K562 (cell line): ENCODE results near the gene SMIM29. TPM values are rescaled to one million over a fixed set of nuclear protein-coding genes. Genes with fewer than 3 reads are reported as not detected.
A peak's percentile ranks its signal among the peaks of the same experiment; 100 is the strongest.

ENCODE experiments used
- BRCA1 ChIP-seq, 2 experiments: fragments of 450-650 bp in 1 of 2; sonication (generic) in 1 of 2; formaldehyde crosslinking in 1 of 2; IDR thresholded peaks; 2 replicates each; pipeline versions ENCODE4 v1.5.0 to v1.6.1; 2017 to 2020; ENCODE audit warnings: mild to moderate bottlenecking in 1 of 2, missing genetic modification reagents in 1 of 2
- CBFA2T2 ChIP-seq: fragments of 450-650 bp; conservative IDR thresholded peaks from 2 replicates; pipeline ENCODE4 v1.6.1; 2017; ENCODE audit warnings: mild to moderate bottlenecking
- CCAR2 ChIP-seq: fragments of 200-400 bp; formaldehyde crosslinking; IDR thresholded peaks from 2 replicates; pipeline ENCODE4 v1.6.1; 2017; ENCODE audit warnings: mild to moderate bottlenecking, low read depth, low read length
- CEBPG ChIP-seq, 3 experiments: fragments of 200-800 bp in 1 of 3; sonication (Bioruptor generic) in 1 of 3; sonication (generic) in 1 of 3; formaldehyde crosslinking in 1 of 3; IDR thresholded peaks in 2 of 3; conservative IDR thresholded peaks in 1 of 3; 2 replicates each; pipeline versions ENCODE4 v1.6.1 to v1.8.0; 2016 to 2022; ENCODE audit warnings: missing compliant biosample characterization in 2 of 3, missing genetic modification characterization in 2 of 3, mild to moderate bottlenecking in 1 of 3, missing genetic modification reagents in 1 of 3
- DMBX1 ChIP-seq: fragments of 250-450 bp; sonication (Bioruptor Pico); IDR thresholded peaks from 2 replicates; pipeline ENCODE4 v1.8.0; 2022; ENCODE audit warnings: inconsistent platforms, mild to moderate bottlenecking, moderate library complexity, borderline replicate concordance
- FOXK1 ChIP-seq: sonication (generic); formaldehyde crosslinking; IDR thresholded peaks from 2 replicates; pipeline ENCODE4 v1.8.0; 2022; ENCODE audit warnings: missing genetic modification reagents, mild to moderate bottlenecking, borderline replicate concordance
- GTF2E2 ChIP-seq: fragments of 200-800 bp; sonication (Bioruptor generic); IDR thresholded peaks from 2 replicates; pipeline ENCODE4 v1.6.1; 2016; ENCODE audit warnings: missing genetic modification characterization, missing compliant biosample characterization
- LEF1 ChIP-seq: fragments of 450-650 bp; IDR thresholded peaks from 2 replicates; pipeline ENCODE4 v1.6.1; 2016; ENCODE audit warnings: mild to moderate bottlenecking
- MITF ChIP-seq: IDR thresholded peaks from 2 replicates; pipeline ENCODE4 v1.6.1; 2014; ENCODE audit warnings: antibody characterized with exemption
- MYC ChIP-seq, 2 experiments: fragments of 250-450 bp in 1 of 2; sonication (Bioruptor Pico) in 1 of 2; IDR thresholded peaks; 2 replicates each; pipeline versions ENCODE4 v1.5.1 to v1.6.1; 2012 to 2021; ENCODE audit warnings: low read depth in 2 of 2, borderline replicate concordance in 1 of 2, improper control_type of control experiment in 1 of 2, low read length in 1 of 2, mild to moderate bottlenecking in 1 of 2, moderate library complexity in 1 of 2
- NFIX ChIP-seq: fragments of 250-450 bp; sonication (Bioruptor Pico); IDR thresholded peaks from 2 replicates; pipeline ENCODE4 v1.4.0; 2020; ENCODE audit warnings: low read depth, mild to moderate bottlenecking, moderate library complexity
- NRF1 ChIP-seq, 2 experiments: fragments of 450-650 bp; IDR thresholded peaks in 1 of 2; conservative IDR thresholded peaks in 1 of 2; 2 replicates each; pipeline ENCODE4 v1.6.1; 2014; ENCODE audit warnings: mild to moderate bottlenecking in 2 of 2
- OTX1 ChIP-seq: fragments of 450-650 bp; formaldehyde crosslinking; IDR thresholded peaks from 2 replicates; pipeline ENCODE4 v1.4.0; 2022; ENCODE audit warnings: mild to moderate bottlenecking
- POLR2A ChIP-seq: fragments of 450-650 bp; conservative IDR thresholded peaks from 2 replicates; pipeline ENCODE4 v1.6.1; 2016
- SAFB ChIP-seq: fragments of 200-400 bp; formaldehyde crosslinking; IDR thresholded peaks from 2 replicates; pipeline ENCODE4 v1.6.1; 2017; ENCODE audit warnings: low read depth, low read length, borderline replicate concordance
- STAT5A ChIP-seq: IDR thresholded peaks from 2 replicates; pipeline ENCODE4 v1.6.1; 2012; ENCODE audit warnings: low read length, inconsistent platforms, borderline replicate concordance
- TBL1XR1 ChIP-seq, 2 experiments: IDR thresholded peaks; 2 replicates each; pipeline ENCODE4 v1.6.1; 2012; ENCODE audit warnings: improper control_type of control experiment in 2 of 2, low read length in 2 of 2, mild to moderate bottlenecking in 1 of 2
- ZFP36 ChIP-seq: fragments of 150-350 bp; IDR thresholded peaks from 2 replicates; pipeline ENCODE4 v1.6.1; 2018; ENCODE audit warnings: low read length, low read depth; ENCODE audit not compliant: partially characterized antibody
- ZNF551 ChIP-seq: fragments of 250-450 bp; sonication (Bioruptor Pico); IDR thresholded peaks from 2 replicates; pipeline ENCODE4 v1.5.0; 2021; ENCODE audit warnings: mild to moderate bottlenecking, moderate library complexity
- ZNF583 ChIP-seq: fragments of 250-450 bp; sonication (Bioruptor Pico); IDR thresholded peaks from 2 replicates; pipeline ENCODE4 v1.4.0; 2020
- ZNF707 ChIP-seq: fragments of 250-450 bp; sonication (Bioruptor Pico); conservative IDR thresholded peaks from 2 replicates; pipeline ENCODE4 v1.8.0; 2022; ENCODE audit warnings: inconsistent platforms, mild to moderate bottlenecking, moderate library complexity
- polyA plus RNA-seq, 8 experiments: library from polyadenylated mRNA; depleted of rRNA in 4 of 8; stranded (reverse) in 5 of 8; unstranded in 3 of 8; fragments of >200 nt; fragmentation: Nextera tagmentation in 2 of 8; fragmentation: Illumina TruSeq in 1 of 8; extraction: Ambion mirVana in 2 of 8; extraction: Trizol in 1 of 8; gene quantifications; 2 replicates each; pipeline versions ENCODE4 v1.2.1 to v1.2.3, GENCODE V29; 2011 to 2014; ENCODE audit warnings: inconsistent platforms in 1 of 8, missing spikeins in 1 of 8
- total RNA-seq, 7 experiments: library from RNA; depleted of rRNA in 6 of 7; stranded (reverse); fragments of >200 nt in 6 of 7; fragmentation: Illumina TruSeq in 2 of 7; extraction: Trizol in 2 of 7; gene quantifications; 2 replicates each; pipeline versions ENCODE4 v1.2.1 to v1.2.3, GENCODE V29; 2011 to 2021; ENCODE audit warnings: low replicate concordance in 1 of 7
- TF ChIP-seq, protein P1 (sequence below): fragments of 450-650 bp; IDR thresholded peaks from 2 replicates; pipeline ENCODE4 v1.7.1; 2018; ENCODE audit warnings: mild to moderate bottlenecking, low read depth; ENCODE audit not compliant: partially characterized antibody
- TF ChIP-seq, protein P2 (sequence below): fragments of 450-650 bp; formaldehyde crosslinking; IDR thresholded peaks from 2 replicates; pipeline ENCODE4 v1.4.0; 2020; ENCODE audit warnings: mild to moderate bottlenecking, moderate library complexity

SMIM29 gene
- total and polyA plus RNA-seq, 9 of the 15 experiments (the other 6 are each of a cell fraction or from before 2014, with no cell fraction given), result 6.5 to 36.7 (median 20.9) TPM

DNA sequence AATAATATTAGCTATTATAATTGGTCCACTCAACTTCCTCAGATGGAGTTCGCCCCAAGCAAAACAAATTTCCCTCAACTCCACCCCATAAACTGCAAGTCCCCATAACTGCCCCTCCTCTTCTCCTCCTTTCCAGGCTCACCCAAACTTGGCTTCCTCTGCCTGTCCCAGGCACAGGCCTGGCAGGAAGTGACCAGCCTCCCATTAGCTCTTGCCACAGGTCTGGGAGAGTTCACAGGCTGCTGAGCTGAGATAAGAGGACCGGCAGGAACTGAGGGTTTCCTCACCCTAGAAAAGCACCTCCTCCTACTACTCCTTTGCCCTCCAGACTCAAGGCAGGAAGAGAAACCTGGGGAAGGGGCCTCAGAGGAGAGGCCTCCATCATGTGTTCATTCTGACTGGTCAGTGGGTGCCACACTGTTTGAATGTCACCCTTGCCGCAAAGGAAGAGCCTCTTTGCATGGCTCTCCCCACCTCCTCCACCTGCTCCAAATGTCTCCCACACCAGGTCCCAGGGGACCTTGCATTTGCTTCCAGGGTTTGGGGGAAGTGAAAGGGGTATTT, 24.5 kb upstream of the SMIM29 start (continued):
- TF ChIP-seq NRF1 (conservative IDR thresholded peaks at IDR 0.05 in 1 of 2, IDR thresholded peaks at IDR 0.05 in 1 of 2), result 0 out of 4 replicates have a peak, but pooled peaks have one; percentile 10 to 33
- TF ChIP-seq, protein P1, sequence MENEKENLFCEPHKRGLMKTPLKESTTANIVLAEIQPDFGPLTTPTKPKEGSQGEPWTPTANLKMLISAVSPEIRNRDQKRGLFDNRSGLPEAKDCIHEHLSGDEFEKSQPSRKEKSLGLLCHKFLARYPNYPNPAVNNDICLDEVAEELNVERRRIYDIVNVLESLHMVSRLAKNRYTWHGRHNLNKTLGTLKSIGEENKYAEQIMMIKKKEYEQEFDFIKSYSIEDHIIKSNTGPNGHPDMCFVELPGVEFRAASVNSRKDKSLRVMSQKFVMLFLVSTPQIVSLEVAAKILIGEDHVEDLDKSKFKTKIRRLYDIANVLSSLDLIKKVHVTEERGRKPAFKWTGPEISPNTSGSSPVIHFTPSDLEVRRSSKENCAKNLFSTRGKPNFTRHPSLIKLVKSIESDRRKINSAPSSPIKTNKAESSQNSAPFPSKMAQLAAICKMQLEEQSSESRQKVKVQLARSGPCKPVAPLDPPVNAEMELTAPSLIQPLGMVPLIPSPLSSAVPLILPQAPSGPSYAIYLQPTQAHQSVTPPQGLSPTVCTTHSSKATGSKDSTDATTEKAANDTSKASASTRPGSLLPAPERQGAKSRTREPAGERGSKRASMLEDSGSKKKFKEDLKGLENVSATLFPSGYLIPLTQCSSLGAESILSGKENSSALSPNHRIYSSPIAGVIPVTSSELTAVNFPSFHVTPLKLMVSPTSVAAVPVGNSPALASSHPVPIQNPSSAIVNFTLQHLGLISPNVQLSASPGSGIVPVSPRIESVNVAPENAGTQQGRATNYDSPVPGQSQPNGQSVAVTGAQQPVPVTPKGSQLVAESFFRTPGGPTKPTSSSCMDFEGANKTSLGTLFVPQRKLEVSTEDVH, result peak; percentile 65
- TF ChIP-seq BRCA1 (IDR thresholded peaks at IDR 0.05), result no peak
- TF ChIP-seq BRCA1 (CRISPR knock-in tag; IDR thresholded peaks at IDR 0.05), result no peak
- peak; percentile 92 for TF ChIP-seq CBFA2T2
- peak in 1 of 2 experiments; percentile 86; a peak in 2 of 4 replicates for TF ChIP-seq TBL1XR1 (IDR thresholded peaks at IDR 0.05; ENCODE audit: low read length in 2 of 2)
- TF ChIP-seq DMBX1 (CRISPR knock-in tag), result peak; percentile 95
- TF ChIP-seq ZNF583 (CRISPR knock-in tag), result peak; percentile 88
- 0 out of 2 replicates have a peak, but pooled peaks have one; percentile 35 for TF ChIP-seq CCAR2
- no peak for TF ChIP-seq ZNF551
- peak; percentile 44; the same call in 1 of the 2 replicates for TF ChIP-seq OTX1
- peak; percentile 99 for TF ChIP-seq ZFP36
- no peak for TF ChIP-seq SAFB
- peak; percentile 97 for TF ChIP-seq LEF1
- TF ChIP-seq MYC (IDR thresholded peaks at IDR 0.05; ENCODE audit: low read depth, low read length), result peak; percentile 76; the same call in 1 of the 2 replicates
- TF ChIP-seq MYC (CRISPR knock-in tag; IDR thresholded peaks at IDR 0.05; ENCODE audit: borderline replicate concordance, low read depth), result no peak
- TF ChIP-seq ZNF707, result peak; percentile 37; the same call in 1 of the 2 replicates
- TF ChIP-seq GTF2E2 (tag), result peak; percentile 89
- TF ChIP-seq POLR2A, result peak; percentile 60
- no peak for TF ChIP-seq FOXK1 (CRISPR knock-in tag)
- peak; percentile 72 for TF ChIP-seq CEBPG (CRISPR knock-in tag; IDR thresholded peaks at IDR 0.05)
- TF ChIP-seq CEBPG (tag; conservative IDR thresholded peaks at IDR 0.05 in 1 of 2, IDR thresholded peaks at IDR 0.05 in 1 of 2), result peak; percentile 40 to 68; a peak in 3 of 4 replicates
- TF ChIP-seq, protein P2, sequence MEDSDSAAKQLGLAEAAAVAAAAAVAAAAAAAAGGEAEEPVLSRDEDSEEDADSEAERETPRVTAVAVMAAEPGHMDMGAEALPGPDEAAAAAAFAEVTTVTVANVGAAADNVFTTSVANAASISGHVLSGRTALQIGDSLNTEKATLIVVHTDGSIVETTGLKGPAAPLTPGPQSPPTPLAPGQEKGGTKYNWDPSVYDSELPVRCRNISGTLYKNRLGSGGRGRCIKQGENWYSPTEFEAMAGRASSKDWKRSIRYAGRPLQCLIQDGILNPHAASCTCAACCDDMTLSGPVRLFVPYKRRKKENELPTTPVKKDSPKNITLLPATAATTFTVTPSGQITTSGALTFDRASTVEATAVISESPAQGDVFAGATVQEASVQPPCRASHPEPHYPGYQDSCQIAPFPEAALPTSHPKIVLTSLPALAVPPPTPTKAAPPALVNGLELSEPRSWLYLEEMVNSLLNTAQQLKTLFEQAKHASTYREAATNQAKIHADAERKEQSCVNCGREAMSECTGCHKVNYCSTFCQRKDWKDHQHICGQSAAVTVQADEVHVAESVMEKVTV (CRISPR knock-in tag), result peak; percentile 4; the same call in 1 of the 2 replicates
- TF ChIP-seq STAT5A, result peak; percentile 91
- TF ChIP-seq MITF, result 0 out of 2 replicates have a peak, but pooled peaks have one; percentile 9
- no peak for TF ChIP-seq NFIX
